Neural progenitor cell (in vitro differentiated cells): ENCODE data around the gene ANP32D.

Experiments used
- CTCF ChIP-seq: fragments of 200-600 bp; sonication (generic); IDR thresholded peaks from 2 replicates; pipeline ENCODE4 v1.5.1; 2017; ENCODE audit warnings: antibody characterized with exemption, mild to moderate bottlenecking
- EZH2 ChIP-seq: fragments of 200-600 bp; sonication (generic); IDR thresholded peaks from 2 replicates; pipeline ENCODE4 v1.6.1; 2017; ENCODE audit warnings: antibody characterized with exemption, mild to moderate bottlenecking, moderate library complexity
- EZH2phosphoT487 ChIP-seq: fragments of 200-600 bp; sonication (generic); IDR thresholded peaks from 2 replicates; pipeline ENCODE4 v1.6.1; 2017; ENCODE audit warnings: antibody characterized with exemption

GRCh38 chr12:48482930-48483329, 10.6 kb downstream of the ANP32D start:
- TF ChIP-seq CTCF, result no peak
- TF ChIP-seq EZH2, result no peak
- TF ChIP-seq EZH2phosphoT487, result no peak
